ENCODE results near the gene ITGAL.
A peak's percentile ranks its signal among the peaks of the same experiment; 100 is the strongest.
"Not testable (repeated sequence)": the region's sequence is repeated elsewhere in the genome, so short reads cannot be mapped to it uniquely, and the experiment has no call there.

ITGAL gene

DNA sequence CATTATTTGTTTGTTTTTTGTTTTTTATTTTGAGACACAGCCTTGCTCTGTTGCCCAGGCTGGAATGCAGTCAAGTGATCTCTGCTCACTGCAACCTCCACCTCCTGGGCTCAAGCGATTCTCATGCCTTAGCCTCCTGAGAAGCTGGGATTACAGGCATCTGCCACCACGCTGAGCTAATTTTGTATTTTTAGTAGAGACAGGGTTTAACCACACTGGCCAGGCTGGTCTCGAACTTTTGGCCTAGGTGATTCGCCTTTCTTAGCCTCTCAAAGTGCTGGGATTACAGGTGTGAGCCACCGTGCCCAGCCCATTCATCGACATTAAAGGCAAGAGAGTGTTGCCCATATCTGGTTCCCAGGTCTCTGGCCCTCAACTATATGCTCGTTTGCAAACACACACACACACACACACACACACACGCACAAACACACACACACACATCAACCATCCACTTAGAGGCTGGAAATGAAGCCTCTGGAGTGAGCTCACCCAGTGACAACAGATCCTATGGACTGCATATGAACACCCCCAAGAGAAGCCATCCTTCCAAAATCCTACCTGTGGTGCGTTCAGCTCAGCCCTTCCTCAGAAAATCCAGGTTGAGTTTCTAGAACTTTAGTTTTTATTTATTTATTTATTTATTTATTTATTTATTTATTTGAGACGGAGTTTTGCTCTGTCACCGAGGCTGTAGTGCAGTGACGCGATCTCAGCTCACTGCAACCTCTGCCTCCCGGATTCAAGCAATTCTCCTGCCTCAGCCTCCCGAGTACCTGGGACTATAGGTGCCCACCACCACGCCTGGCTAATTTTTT lies 14.6 kb upstream of the ITGAL start:
- no peak for DNase-seq (ENCODE audit: low read depth)

DNA sequence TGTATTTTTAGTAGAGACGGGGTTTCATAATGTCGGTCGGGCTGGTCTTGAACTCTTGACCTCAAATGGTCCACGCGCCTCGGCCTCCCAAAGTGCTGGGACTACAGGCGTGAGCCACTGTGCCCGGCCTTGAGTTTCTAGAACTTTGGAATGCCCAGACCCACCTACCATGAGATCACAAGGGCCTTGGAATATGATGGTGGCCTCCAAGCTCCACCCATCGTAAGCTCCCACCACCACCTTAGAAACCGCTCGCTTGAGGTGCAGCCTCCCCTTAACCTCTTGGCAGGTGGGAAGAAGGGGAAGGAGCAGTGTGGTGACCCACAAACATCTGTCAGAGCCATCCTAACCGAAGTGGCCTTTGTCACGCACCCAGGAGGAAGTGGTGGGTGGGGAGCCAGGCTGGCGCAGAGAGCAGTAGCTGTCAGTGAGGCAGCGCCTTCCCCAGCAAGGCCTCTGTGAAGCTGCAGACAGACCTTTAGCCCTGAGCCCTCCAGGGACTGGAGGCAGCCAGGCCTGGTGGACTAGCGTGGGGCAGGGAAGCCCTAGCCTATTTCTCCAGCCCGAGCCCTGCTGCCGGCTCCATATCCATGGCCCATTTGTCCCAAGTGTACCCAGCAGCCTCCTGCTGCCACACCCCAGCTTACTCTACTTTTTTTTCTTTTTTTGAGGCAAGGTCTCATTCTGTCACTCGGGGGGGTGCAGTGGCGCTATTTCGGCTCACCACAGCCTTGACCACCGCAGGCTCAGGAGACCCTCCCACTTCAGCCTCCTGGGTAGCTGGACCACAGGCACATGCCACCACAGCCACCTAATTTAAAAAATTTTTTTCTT lies 13.8 kb upstream of the ITGAL start:
- peak; percentile 88 for DNase-seq (ENCODE audit: low read depth)

DNA sequence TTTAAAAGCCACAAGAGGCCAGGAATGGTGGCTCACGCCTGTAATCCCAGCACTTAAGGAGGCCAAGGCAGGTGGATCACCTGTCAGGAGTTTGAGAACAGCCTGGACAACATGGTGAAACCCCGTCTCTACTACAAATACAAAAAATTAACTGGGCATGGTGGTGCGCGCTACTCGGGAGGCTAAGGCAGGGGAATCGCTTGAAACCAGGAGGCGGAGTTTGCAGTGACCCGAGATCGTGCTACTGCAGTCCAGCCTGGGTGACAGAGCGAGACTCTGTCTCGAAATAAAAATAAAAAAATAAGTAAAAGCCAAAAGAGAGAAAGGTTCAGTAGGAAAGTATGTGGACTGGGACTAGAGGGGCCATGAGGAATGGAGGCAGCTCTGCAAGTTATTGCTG lies 13.1 kb upstream of the ITGAL start:
- no peak for DNase-seq (ENCODE audit: low read depth)

DNA sequence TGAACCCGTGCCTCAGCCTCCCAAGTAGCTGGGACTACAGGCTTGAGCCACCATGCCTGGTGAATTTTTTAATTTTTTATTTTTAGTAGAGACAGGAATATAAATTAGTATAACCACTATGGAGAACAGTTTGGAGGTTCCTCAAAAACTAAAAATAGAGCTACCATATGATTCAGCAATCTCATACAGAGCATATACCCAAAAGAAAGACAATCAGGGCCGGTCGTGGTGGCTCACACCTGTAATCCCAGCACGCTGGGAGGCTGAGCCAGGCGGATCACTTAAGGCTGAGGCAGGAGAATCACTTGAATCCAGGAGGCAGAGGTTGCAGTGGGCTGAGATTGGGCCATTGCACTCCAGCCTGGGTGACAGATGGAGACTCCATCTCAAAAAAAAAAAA lies 11.1 kb upstream of the ITGAL start:
- DNase-seq (ENCODE audit: low read depth) = not testable (repeated sequence)

DNA sequence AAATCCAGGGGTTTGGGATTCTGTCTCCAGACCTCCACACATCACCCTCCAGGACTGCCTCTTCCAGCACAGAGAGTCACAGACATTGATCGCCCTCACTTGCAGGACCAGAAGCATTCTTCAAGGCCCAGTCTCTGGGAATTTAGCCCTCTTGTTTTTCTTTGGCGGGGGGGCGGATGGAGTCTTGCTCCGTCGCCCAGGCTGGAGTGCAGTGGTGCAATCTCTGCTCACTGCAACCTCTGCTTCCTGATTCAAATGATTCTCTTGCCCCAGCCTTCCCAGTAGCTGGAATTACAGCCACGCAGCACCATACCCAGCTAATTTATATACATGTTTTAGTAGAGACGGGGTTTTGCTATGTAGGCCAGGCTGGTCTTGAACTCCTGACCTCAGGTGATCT lies 8.5 kb upstream of the ITGAL start:
- DNase-seq (ENCODE audit: low read depth) = no peak

DNA sequence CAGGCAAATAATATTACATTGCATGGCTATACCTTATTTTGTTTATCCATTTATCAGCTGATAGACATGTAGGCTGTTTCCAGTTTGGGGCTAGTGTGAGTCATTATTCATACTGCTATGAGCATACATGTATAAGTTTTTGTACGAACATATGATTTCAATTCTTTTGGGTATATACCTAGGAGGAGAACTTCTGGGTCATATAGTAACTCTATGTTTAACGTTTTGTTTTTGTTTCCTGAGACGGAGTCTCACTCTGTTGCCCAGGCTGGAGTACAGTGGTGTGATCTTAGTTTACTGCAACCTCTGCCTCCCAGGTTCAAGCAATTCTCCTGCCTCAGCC lies 2.4 kb upstream of the ITGAL start:
- DNase-seq (ENCODE audit: low read depth) = no peak

DNA sequence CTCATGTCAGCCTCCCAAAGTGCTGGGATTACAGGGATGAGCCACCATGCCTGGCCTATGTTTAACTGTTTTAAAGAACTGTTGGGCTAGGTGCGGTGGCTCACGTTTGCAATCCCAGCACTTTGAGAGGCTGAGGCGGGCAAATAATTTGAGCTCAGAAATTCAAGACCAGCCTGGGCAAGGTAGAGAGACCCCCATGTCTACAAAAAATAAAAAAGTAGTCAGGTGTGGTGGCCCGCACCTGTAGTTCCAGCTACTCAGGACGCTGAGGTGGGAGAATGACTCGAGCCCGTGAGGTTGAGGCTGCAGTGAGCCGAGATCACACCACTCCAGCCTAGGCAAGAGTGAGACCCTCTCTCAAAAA lies 1.9 kb upstream of the ITGAL start:
- no peak for DNase-seq (ENCODE audit: low read depth)

DNA sequence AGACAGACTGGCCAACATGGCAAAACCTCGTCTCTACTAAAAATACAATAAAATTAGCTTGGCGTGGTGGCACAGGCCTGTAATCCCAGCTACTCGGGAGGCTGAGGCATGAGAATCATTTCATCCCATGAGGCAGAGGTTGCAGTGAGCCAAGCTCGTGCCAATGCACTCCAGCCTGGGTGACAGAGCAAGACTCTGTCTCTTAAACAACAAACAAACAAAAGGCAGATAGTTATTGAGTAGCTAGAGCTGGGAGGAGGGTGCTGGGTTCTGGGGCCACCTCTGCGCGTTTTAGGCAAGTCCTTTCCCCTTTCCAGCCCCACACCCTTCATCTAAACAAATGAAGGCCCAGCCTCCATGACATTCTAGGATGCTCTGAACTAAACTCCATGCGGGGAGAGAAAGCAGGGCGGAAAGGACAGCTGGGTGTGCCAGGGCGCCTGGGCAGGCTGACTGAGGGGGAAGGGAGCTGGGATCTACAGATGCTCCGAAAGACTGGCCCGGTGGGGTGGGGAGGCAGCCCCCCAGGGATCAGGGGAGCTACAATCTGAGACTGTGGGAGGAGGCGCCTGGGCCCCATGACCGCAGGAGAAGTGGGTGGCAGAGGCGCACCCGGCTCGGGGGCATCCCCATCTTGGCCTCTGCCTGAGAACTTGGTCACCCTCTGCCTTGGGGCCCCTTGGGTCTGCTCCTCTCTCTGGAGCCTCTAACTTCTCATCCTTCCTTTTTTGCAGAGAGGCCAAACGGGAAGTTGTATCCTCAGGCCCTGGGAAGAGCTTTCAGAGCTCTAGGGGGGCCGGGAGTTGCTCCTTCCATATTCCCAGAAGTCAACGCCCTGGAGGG lies 910 bp downstream of the ITGAL start:
- DNase-seq (ENCODE audit: low read depth) = peak; percentile 67

DNA sequence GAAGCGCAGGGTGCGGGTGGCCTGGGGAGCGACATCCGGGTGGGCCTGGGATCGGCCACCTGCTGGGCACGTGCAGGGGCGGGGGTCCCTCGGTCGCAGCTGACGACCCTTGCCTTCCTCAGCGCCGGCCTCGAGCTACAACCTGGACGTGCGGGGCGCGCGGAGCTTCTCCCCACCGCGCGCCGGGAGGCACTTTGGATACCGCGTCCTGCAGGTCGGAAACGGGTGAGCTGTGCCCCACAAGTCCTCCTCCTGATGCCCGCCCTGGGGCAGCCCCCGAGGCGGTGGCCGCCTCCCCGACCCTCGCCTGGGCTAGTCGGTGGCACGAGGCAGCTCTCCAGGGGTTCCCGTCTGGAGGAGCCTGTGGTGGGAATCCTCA lies 1.5 kb downstream of the ITGAL start:
- no peak for DNase-seq (ENCODE audit: low read depth)

DNA sequence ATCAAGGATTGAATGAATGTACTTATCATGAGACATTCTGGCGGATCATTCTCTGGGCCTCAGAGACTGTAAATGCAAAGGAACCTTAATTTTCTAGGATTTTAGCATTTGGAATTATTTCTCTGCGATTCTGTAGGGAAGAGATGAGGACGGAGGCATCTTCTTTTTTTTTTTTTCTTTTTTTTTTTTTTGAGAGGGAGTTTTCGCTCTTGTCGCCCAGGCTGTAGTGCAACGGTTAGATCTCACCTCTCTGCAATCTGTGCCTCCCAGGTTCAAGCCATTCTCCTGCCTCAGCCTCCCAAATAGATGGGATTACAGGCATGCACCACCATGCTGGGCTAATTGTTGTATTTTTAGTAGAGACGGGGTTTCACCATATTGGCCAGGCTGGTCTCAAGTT lies 2.1 kb downstream of the ITGAL start:
- no peak for DNase-seq (ENCODE audit: low read depth)

DNA sequence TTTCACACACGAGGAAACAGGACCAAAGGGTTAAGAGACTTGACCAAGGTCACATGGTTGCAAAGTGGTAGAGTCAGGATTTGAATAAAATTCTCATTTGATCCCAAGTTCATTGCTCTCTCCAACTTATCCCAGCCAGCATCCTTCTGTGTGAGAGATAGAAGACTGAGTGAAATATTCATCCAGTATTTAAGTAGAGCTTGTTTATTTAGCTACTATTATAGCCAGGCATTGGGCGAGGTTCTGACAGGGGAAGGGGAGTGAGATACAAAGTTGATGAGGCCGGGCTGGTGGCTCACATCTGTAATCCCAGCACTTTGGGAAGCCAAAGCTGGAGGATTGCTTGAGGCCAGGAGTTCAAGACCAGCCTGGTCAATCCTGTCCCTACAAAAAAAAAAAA lies 4.4 kb downstream of the ITGAL start:
- no peak for DNase-seq (ENCODE audit: low read depth)

DNA sequence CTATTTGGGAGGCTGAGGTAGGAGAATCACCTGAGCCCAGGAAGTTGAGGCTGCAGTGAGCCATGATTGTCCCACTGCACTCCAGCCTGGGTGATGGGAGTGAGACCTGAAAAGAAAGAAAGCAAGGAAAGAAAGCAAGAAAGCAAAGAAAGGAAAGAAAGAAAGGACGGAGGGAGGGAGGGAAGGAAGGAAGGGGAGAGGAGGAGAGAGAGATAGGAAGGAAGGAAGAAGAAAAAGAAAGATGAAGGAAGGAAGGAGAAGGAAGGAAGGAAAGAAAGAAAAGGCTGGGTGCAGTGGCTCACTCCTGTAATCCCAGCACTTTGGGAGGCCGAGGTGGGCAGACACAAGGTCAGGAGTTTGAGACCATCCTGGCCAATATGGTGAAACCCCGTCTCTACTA lies 5.2 kb downstream of the ITGAL start:
- DNase-seq (ENCODE audit: low read depth) = not testable (repeated sequence)

DNA sequence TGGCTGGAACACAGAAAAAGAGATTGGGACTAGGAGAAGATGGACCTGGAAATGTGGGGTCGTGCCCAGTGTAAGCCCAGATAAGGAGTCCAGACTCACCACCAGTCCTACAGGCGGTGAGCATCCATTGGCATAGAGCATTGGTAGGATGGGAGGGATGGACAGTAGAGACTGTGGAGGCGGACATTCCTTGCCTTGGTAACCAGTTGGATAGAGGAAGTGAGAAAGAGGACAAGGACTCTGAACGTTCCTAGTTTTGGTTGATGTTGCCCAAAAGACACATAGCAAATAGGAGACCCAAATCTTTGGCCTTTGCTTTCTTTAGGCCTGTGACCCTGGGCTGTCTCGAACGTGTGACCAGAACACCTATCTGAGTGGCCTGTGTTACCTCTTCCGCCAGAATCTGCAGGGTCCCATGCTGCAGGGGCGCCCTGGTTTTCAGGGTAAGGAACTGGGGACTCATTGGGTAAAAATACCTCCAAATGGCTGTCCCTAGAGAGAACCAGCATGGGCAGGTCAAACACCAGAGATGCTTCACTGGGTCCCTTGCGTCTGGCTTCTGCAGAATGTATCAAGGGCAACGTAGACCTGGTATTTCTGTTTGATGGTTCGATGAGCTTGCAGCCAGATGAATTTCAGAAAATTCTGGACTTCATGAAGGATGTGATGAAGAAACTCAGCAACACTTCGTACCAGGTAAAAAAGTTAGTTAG lies 6.4 kb downstream of the ITGAL start:
- DNase-seq (ENCODE audit: low read depth) = no peak

DNA sequence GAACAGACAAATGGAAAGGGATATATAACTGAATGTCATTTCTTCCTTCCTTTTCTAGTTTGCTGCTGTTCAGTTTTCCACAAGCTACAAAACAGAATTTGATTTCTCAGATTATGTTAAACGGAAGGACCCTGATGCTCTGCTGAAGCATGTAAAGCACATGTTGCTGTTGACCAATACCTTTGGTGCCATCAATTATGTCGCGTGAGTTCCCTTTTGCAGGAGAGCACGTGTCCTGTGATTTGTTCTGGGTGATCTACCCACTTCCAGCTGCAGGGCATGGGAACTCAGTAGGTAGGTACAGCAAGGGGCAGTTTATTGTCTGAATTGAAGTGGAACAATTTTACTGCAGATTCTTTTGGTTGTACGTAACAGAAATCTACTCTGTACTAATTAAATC lies 8.8 kb downstream of the ITGAL start:
- DNase-seq (ENCODE audit: low read depth) = no peak

DNA sequence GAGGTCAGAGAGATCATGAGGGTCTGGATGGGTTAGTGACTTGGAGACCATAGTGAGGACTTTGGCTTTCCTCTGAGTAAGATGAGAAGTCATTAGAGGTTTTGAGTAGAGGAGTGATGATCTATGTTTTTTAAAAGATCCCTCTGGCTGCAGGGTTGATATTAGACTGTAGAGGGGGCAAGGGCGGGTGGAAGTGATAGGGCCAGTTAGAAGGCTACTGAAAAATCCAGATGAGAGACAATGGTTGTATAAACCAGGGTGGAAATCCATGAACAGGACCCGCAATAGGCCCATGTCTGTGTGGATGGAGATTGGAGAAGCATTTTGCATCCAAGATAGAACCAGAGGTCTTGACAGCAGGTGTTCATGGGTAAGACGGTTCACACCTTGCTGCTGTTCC lies 9.8 kb downstream of the ITGAL start:
- DNase-seq (ENCODE audit: low read depth) = no peak

DNA sequence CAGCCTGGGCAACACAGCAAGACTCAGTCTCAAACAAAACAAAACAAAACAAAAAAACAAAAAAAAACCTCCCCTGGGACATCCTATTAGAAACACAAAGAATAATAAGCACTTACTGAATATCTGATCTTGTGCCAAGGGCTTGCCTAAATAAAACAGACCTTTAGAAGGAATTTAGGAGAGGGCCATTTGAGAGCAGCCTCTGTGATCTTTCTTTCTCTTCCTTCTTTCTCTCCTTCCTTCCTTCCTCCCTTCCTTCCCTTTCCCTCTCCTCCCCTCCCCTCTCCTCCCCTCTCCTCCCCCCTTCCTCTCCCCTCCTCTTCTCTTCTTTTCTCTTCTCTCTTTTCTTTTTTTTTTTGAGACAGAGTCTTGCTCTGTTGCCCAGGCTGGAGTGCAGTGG lies 12.3 kb downstream of the ITGAL start:
- no peak for DNase-seq (ENCODE audit: low read depth)

DNA sequence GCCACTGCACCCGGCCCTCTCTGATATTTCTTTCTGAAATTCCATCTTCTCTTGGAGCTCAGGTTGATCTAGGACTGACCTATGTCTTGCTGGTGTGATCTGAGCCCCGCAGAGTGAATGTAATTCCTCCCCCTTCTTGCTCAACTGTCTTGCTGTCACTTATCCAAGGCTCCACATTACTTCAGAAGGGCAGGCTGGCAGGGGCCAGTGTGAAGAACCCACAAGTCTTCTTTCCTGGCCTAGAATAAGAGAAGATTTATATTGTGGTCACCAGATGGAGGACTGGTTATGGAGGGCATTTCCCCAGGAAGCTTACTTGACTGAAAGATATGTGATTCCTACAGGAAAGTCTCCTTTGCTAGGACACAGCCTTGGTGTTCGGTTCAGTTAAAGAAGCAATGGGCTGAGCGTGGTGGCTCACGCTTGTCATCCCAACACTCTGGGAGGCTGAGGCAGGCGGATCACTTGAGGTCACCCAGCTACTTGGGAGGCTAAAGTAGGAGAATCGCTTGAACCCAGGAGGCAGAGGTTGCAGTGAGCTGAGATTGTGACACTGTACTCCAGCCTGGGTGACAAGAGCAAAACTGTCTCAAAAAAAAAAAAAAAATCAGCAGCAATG lies 13.4 kb downstream of the ITGAL start:
- no peak for DNase-seq (ENCODE audit: low read depth)

DNA sequence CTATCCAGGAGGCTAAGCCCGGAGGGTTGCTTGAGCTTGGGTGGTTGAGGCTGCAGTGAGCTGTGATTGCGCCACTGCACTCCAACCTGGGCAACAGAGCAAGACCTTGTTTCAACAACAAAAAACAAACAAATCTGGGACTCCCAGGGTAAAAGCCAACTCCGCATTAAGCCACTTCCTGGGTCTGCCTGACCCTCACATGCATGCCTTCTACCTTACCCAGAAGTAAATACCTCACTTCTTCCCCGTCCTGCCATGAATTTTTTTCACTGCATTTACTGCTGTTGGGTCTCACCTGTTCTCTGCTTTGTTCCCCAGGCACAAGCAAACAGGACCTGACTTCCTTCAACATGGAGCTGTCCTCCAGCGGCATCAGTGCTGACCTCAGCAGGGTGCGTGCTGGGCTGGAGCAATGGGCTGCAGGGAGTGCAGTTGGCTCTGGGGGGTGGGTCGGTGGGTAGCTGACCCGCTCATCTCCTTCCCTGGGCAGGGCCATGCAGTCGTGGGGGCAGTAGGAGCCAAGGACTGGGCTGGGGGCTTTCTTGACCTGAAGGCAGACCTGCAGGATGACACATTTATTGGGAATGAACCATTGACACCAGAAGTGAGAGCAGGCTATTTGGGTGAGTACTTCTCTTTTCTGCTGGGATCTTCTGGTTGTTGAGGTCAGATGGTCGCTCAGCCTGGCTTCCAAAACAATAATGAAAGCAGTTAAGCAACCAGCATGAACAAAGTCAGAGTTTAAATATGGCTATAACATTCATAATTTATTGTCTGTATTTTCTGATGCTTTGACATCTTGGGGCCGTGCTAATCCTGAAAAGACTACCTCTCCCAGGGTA lies 16.4 kb downstream of the ITGAL start:
- DNase-seq (ENCODE audit: low read depth) = no peak

DNA sequence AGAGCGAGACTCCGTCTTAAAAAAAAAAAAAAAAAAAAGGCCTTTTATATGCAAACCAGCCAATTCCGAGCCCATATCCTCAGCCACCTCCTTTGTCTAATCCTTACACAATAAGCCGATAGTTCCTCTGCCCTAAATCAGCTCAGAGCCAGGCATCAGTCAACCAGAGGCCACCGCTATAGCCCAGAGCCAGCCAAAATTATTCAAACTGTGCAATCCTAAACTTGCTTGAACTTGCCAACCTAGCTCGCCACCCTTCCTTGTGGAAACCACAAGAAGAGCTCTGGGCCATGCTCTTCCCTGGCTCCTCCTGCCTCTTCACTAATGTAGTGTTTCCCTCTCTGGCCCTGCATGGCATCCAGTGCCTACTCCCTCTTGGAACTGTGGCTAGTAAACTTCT lies 17.7 kb downstream of the ITGAL start:
- DNase-seq (ENCODE audit: low read depth) = no peak

DNA sequence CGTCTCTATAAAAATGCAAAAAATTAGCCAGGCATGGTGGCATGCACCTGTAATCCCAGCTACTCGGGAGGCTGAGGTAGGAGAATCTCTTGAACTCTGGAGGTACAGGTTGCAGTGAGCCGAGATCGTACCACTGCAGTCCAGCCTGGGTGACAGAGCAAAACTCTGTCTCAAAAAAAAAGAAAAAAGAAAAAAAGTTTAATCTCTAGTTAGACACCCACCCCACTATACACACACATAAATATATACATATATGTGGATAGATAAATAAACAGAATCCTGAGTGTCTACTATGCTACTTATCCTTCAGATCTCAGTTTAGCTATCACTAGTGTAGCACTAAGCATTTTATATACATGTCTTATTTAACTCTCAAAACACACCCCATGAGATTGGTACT lies 18.7 kb downstream of the ITGAL start:
- DNase-seq (ENCODE audit: low read depth) = no peak
